ENCODE data around the gene RGMA.
"Not testable (repeated sequence)": the region's sequence is repeated elsewhere in the genome, so short reads cannot be mapped to it uniquely, and the experiment has no call there.

RGMA gene

DNA sequence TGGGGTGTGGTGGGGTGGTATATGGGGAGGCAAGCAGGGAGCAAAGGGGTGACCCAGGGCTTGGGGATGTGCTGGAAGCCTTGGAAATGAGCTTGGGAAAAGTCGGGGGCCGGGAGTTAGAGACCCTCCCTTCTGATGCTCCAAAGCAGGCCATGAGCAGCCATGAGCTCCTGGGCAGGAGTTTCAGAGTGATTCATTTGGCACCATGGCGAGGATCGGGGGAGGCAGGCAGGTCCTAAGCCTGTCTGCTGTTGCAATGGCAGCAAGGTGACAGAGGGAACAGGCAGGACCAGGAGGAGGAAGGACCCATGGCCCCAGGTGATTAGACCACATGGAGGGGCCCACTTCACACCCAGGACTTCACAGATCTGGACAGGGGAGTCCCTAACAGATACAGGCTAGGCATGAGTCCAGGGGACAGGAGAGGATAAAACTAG, 21.3 kb downstream of the RGMA start:
- DNase-seq (ENCODE audit: low read depth), result no peak
- no peak overlapping the region for H3K4me3 ChIP-seq (ENCODE audit: low read length)
- TF ChIP-seq, protein P1, sequence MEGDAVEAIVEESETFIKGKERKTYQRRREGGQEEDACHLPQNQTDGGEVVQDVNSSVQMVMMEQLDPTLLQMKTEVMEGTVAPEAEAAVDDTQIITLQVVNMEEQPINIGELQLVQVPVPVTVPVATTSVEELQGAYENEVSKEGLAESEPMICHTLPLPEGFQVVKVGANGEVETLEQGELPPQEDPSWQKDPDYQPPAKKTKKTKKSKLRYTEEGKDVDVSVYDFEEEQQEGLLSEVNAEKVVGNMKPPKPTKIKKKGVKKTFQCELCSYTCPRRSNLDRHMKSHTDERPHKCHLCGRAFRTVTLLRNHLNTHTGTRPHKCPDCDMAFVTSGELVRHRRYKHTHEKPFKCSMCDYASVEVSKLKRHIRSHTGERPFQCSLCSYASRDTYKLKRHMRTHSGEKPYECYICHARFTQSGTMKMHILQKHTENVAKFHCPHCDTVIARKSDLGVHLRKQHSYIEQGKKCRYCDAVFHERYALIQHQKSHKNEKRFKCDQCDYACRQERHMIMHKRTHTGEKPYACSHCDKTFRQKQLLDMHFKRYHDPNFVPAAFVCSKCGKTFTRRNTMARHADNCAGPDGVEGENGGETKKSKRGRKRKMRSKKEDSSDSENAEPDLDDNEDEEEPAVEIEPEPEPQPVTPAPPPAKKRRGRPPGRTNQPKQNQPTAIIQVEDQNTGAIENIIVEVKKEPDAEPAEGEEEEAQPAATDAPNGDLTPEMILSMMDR (conservative IDR thresholded peaks at IDR 0.05; ENCODE audit: low read length), result no peak

DNA sequence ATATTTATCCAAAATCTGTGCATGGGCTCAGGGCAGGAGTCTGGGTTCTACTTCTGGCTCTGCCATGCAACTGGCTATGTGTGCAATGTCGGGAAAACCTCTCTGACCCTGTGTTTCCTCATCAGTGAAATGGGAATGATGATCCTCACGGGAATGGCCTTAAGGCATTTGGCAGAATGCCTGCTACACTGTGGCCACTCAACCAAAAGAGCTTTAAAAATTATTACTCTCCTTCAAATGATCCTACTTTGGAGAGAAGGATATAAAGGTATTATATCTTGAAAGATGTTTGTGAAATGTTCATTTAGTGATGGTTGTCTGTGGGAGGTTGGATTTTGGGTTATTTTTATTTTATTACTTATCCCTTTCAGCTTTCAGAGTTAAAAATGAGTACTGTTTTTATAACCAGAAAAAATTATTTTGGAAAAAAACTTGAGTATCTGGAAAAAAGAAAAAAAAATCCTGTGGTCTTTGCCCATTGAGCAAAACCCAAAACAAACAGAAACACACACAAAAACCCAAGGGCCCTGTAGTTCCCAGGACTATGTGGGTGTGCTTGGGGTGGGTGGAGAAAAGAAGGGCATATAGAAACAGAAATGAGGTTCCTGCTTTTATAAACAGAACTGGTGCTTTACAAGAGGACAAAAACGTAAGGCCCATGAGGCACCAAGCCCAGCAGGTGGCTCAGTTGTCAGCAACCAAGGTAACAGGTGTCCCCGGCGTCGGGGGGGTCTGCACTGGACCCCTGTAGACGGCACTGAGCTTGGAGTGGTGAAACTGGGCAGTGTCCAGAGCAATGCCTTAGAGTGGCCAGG, 22.0 kb downstream of the RGMA start:
- no peak for DNase-seq (ENCODE audit: low read depth)
- H3K4me3 ChIP-seq (ENCODE audit: low read length), result no peak overlapping the region

DNA sequence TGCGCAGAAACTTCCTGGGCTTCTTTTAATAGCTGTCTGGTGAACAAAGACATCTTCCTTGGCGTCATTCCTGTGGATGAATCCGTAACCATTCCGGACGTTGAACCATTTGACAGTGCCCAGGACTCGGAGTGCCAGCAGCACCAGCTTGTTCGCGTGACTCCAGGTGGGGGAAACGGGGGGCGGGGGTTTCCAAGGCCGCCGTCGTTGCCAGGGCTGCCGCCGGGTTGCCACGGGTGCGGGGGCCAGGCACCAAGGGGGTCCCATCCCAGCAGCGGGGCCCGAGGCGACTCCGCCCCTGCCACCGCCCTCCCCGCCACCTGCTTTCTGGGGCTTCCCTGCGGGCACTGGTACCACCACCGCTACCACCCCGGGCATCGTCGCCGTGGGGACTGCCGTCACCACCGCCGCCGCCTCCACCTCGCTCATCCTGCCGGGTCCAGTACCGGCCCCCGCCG, 22.8 kb downstream of the RGMA start:
- DNase-seq (ENCODE audit: low read depth), result no peak
- no peak overlapping the region for H3K4me3 ChIP-seq (ENCODE audit: low read length)
- TF ChIP-seq, protein P1 (conservative IDR thresholded peaks at IDR 0.05; ENCODE audit: low read length), result no peak

More for the DNA sequence above, 22.0 kb downstream of the RGMA start:
- TF ChIP-seq, protein P1 (conservative IDR thresholded peaks at IDR 0.05; ENCODE audit: low read length), result no peak

- TF ChIP-seq, protein P1 (conservative IDR thresholded peaks at IDR 0.05; ENCODE audit: low read length), result no peak
- DNase-seq (ENCODE audit: low read depth), result no peak
- H3K4me3 ChIP-seq (ENCODE audit: low read length), result no peak overlapping the region
These were observed 23.4 kb downstream of the RGMA start for GRCh38 chr15:93065641-93066045.

- no peak for DNase-seq (ENCODE audit: low read depth)
- no peak overlapping the region for H3K4me3 ChIP-seq (ENCODE audit: low read length)
- TF ChIP-seq, protein P1 (conservative IDR thresholded peaks at IDR 0.05; ENCODE audit: low read length), result no peak
These were observed 25.0 kb downstream of the RGMA start for GRCh38 chr15:93063796-93064690.

DNA sequence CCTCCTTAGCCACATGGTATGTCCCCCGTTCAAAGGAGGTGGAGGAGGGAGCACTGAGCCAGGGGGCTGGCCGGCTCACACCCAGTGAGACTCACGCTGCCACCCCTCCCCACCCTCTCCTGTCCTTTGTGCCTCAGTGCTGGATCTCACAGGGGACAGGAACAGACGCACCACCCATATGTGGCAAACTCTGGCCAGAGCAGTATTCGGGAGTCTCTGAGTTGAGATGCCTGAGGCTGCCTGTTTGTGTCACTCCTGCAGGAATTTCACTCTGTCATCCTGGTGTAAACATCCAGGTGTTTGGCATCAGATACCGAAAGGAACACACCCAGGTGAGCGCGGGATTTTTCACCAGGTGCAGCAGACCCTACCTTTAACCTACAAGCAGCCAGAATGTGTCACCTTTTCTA, 25.7 kb downstream of the RGMA start:
- TF ChIP-seq, protein P1 (conservative IDR thresholded peaks at IDR 0.05; ENCODE audit: low read length), result no peak
- DNase-seq (ENCODE audit: low read depth), result no peak
- no peak overlapping the region for H3K4me3 ChIP-seq (ENCODE audit: low read length)

DNA sequence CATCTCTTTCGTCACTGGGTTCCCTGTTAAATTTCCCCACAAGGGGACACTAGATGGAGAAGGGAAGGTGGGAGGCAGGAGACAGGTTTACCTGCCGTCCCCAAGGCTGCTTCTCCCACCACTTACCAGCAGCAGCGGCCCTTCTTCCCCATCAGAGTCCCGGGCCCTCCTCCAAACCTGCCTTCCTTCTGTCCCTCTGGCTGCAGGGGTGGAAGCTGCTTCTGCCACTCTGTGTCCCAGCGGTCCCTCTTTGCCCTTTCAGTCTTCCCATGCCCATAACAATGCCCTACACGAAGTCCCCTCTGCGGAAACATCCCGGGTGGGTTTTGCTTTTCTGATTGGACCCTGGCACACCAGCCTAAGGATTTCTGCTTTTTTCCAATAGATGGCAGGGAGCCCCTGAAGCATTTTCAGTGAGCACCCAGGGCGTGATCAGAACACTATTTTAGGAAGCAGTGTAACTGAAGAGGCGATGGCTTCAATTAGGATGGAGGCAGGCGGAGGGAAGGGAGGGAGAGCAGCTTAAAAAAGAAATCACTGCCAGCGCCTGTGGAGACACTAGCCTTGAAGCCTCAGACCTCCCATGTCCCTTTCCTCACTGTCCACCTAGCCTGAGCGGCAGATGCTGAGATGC, 26.3 kb downstream of the RGMA start:
- not testable (repeated sequence) for DNase-seq (ENCODE audit: low read depth); H3K4me3 ChIP-seq (ENCODE audit: low read length)

Data from AG10803 (cell line).